GM12864 (cell line): ENCODE data around the gene IQGAP2.

ENCODE experiments used
- DNase-seq: peaks from one replicate; pipeline ENCODE4 v3.0.0-alpha.2; 2011; ENCODE audit warnings: low read depth
- H3K4me3 ChIP-seq: 2 replicates; pipeline ENCODE4 v1.5.1; 2011; ENCODE audit warnings: mild to moderate bottlenecking, low read depth, low read length, control low read depth
- TF ChIP-seq, protein P1 (sequence below): IDR thresholded peaks from 2 replicates; pipeline ENCODE4 v1.5.1; 2011; ENCODE audit warnings: low read depth, mild to moderate bottlenecking, moderate library complexity, low read length, control low read depth, inconsistent platforms; ENCODE audit errors: missing control alignments

The IQGAP2 gene

DNA sequence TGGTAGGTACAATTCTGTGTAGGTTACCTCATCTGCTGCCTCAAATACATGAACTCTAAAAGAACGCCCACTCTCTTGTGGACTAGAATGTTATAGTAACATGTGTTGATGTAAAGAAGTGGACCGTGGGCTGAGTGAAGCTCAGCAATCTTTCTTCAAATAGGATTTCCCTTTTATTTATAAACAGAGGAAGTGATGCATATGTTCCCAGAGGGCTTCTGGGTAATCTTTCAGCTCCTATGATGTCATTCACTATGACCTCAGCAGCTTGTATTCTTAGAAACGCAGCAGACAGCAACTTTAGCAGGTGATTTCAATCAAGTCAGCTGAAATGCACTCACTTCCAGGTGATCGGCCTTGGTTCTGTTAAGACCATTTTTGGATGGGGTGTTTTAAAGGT is 205.7 kb downstream of the IQGAP2 start:
- no peak for DNase-seq
- no peak overlapping the region for H3K4me3 ChIP-seq
- TF ChIP-seq, protein P1, sequence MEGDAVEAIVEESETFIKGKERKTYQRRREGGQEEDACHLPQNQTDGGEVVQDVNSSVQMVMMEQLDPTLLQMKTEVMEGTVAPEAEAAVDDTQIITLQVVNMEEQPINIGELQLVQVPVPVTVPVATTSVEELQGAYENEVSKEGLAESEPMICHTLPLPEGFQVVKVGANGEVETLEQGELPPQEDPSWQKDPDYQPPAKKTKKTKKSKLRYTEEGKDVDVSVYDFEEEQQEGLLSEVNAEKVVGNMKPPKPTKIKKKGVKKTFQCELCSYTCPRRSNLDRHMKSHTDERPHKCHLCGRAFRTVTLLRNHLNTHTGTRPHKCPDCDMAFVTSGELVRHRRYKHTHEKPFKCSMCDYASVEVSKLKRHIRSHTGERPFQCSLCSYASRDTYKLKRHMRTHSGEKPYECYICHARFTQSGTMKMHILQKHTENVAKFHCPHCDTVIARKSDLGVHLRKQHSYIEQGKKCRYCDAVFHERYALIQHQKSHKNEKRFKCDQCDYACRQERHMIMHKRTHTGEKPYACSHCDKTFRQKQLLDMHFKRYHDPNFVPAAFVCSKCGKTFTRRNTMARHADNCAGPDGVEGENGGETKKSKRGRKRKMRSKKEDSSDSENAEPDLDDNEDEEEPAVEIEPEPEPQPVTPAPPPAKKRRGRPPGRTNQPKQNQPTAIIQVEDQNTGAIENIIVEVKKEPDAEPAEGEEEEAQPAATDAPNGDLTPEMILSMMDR = no peak

DNA sequence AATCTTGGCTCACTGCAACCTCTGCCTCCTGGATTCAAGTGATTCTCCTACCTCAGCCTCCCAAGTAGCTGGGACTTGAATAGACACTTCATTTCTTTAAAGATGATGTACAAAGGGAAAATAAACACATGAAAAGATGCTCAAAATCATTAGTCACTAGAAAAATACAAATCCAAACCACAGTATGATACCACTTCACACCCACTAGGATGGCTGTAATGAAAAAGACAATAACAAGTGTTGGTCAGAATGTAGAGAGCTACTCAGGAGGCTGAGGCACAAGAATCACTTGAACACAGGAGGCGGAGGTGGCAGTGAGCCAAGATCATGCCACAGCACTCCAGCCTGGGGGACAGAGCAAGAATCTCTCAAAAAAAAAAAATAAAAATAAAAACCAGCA is 207.1 kb downstream of the IQGAP2 start:
- DNase-seq = no peak
- TF ChIP-seq, protein P1 = no peak

DNA sequence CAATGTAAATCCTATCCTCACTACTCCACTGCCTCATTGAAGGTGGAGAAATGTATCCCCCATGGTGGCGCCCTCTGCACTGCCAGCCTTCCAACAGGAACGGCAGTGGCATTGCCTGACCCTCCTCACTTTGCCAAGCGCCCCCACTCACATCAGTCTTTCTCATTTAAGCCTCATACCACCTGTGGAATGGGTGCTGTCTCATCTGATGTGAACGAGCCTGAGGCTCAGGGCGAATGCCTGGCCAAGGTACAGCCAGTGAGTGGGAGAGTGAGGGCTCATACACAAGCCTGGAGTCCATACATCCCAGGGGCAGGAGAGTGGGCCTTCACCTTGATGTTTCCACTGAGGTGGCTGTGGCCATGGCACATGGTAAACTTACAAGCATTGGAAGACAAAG is 209.9 kb downstream of the IQGAP2 start:
- no peak overlapping the region for H3K4me3 ChIP-seq
- DNase-seq = no peak
- TF ChIP-seq, protein P1 = no peak

More for the DNA sequence above, 207.1 kb downstream of the IQGAP2 start:
- no peak overlapping the region for H3K4me3 ChIP-seq

DNA sequence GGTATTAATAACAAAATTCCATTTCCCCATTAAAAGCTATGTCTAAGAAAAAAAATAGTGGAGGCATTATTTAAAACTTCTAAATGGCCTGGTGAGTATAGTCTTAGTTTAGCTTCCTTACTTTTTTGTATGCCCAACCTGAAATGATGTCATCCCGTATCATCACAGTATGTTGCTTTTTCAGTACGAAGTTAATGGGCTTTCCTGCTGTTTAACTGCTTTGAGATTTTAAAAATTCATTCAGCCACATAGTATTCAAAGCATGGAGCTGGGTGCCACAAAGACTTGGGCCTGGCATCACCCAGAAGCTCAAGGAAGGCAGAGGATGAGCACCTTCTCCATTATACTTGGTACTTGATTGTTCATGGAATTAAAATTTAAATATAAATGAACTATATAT is 212.7 kb downstream of the IQGAP2 start:
- DNase-seq = no peak
- TF ChIP-seq, protein P1 = no peak

DNA sequence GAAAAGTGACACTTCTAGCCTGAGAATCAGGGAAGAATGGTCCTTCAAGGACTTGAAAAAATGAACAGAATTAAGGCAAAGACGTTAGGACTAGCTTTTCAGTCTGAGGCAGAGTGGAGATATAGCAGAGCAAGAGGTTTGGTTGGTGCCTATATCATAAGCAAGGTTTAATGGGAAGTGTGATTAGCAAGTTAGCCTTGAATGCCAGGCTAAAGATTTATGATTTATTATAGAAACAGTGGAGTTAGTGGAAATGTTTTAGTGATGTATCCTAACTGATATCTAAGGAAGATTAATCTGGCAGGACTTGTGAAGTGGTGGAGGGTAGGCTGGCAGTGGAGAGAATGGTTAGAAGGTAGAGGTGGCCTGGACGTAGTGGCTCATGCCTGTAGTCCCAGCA is 213.1 kb downstream of the IQGAP2 start:
- no peak overlapping the region for H3K4me3 ChIP-seq
- no peak for DNase-seq
- TF ChIP-seq, protein P1 = no peak

More for the DNA sequence above, 212.7 kb downstream of the IQGAP2 start:
- H3K4me3 ChIP-seq = no peak overlapping the region

DNA sequence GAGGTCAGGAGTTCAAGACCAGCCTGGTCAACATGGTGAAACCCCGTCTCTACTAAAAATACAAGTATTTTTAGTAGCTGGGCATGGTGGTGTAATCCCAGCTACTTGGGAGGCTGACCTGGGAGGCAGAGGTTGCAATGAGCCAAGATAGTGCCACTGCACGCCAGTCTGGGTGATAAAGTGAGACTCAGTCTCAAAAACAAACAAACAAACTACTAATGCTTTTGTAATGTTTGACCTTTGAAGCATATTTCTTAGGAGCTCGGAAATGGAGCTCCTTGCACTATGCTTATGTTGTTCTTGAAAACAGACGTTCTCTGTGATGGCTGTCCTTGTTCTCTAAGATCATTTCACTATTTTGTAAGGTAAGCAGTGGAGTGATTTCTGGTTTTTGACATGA is 214.1 kb downstream of the IQGAP2 start:
- TF ChIP-seq, protein P1 = no peak
- DNase-seq = no peak

DNA sequence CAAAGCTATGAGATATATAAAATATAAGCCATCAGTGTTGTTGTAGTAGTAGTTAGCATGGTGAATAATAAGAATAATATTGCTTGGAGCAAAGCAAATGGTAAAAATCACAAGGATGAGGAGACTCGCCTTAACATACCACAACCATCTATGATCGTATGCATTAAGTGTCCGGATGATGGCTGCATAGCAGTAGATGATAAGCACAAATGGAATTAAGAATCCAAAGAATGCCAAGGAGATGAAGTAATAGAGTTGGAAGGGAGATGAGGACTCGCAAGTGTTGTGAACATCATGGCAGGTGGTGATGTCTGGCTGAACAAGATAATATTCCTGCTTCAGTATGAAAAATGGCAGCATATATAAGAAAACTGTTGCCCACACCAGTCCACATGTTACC is 214.6 kb downstream of the IQGAP2 start:
- no peak for DNase-seq
- TF ChIP-seq, protein P1 = no peak

More for the DNA sequence above, 214.1 kb downstream of the IQGAP2 start:
- H3K4me3 ChIP-seq = no peak overlapping the region

More for the DNA sequence above, 214.6 kb downstream of the IQGAP2 start:
- no peak overlapping the region for H3K4me3 ChIP-seq
